ENCODE results near the gene CDK5RAP1. TPM values are rescaled to one million over a fixed set of nuclear protein-coding genes. Genes with fewer than 3 reads are reported as not detected.

Gene CDK5RAP1
- polyA plus RNA-seq, 1 experiment, result 27.0 TPM

GRCh38 chr20:33408313-33408712 is 7.0 kb upstream of the CDK5RAP1 start:
- POLR2A ChIA-PET, result no interaction called here
- CTCF ChIA-PET, result interaction anchor here (0.5 to 0.6 kb wide), 2 partner anchors 10 to 253 kb away, joined by 3 read pairs; no protein-coding TSS in a partner anchor
- no peak for TF ChIP-seq CTCF (IDR thresholded peaks at IDR 0.05; ENCODE audit: insufficient read depth, low read depth, low read length)
- no peak for DNase-seq (ENCODE audit: low read depth)
- H3K36me3 ChIP-seq (ENCODE audit: control insufficient read depth, insufficient read depth, low read length), result peaks cover 14% of the 10 kb centered on the region
- no peak overlapping the region for H3K4me3 ChIP-seq (ENCODE audit: low read depth, low read length)
- no peaks in the 10 kb centered on the region for H3K27me3 ChIP-seq (ENCODE audit: control insufficient read depth, insufficient read depth, low read length)

DNA sequence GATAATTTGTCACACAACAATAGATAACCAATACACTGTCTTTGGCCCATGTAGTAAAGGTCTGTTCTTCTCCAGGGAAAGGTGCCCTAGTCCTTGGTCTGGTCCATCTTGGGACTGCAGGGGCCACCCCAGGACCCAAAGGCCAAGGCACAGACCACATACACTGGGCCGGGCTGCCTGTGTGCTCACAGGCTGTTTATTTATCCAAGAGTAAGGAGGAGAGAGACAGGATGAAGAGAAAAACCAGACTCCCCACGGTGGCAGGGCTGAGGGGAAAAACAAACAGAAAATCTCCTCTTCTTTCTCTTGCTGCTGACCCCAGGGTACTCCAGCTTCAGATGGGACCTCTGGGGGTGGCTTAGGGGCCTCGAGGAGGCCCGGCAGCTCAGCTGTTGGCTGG is 6.5 kb upstream of the CDK5RAP1 start:
- Histone ChIP-seq H3K27me3 (ENCODE audit: control insufficient read depth, insufficient read depth, low read length) (no peaks in the 10 kb centered on the region), H3K36me3 (ENCODE audit: control insufficient read depth, insufficient read depth, low read length) (peaks cover 14% of the 10 kb centered on the region), H3K4me3 (ENCODE audit: low read depth, low read length) (no peak overlapping the region)
- ChIA-PET POLR2A (no interaction called here), CTCF (interaction anchor here (0.7 to 1.4 kb wide), 2 partner anchors 8 to 260 kb away, joined by 3 read pairs; no protein-coding TSS in a partner anchor)
- no peak for TF ChIP-seq CTCF (IDR thresholded peaks at IDR 0.05; ENCODE audit: insufficient read depth, low read depth, low read length)
- no peak for DNase-seq (ENCODE audit: low read depth)

DNA sequence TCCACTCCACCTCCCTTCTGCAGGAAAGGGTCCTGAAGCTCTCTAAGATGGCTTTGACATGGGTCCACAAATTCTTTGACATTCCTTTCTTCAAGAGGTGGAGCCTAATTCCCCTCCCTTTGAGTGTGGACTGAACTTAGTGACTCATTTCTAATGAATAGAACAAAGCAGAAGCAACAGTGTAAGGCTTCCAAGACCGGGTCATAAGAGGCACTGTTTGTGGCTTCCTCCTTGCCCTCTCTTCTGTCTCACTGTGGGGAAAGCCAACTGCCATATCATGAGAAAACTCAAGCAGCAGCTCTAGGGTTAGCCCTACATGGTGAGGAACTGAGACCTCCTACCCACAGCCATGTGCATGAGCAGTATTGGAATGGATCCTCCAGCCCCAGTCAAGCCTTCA is 5.9 kb upstream of the CDK5RAP1 start:
- Histone ChIP-seq H3K4me3 (ENCODE audit: low read depth, low read length) (no peak overlapping the region), H3K27me3 (ENCODE audit: control insufficient read depth, insufficient read depth, low read length) (no peaks in the 10 kb centered on the region), H3K36me3 (ENCODE audit: control insufficient read depth, insufficient read depth, low read length) (peaks cover 12% of the 10 kb centered on the region)
- POLR2A ChIA-PET, result no interaction called here
- no peak for TF ChIP-seq CTCF (IDR thresholded peaks at IDR 0.05; ENCODE audit: insufficient read depth, low read depth, low read length)
- no peak for DNase-seq (ENCODE audit: low read depth)
- CTCF ChIA-PET, result interaction anchor here (0.7 to 1.4 kb wide), 2 partner anchors 9 to 261 kb away, joined by 3 read pairs; no protein-coding TSS in a partner anchor

- ChIA-PET POLR2A (no interaction called here), CTCF (no interaction called here)
- Histone ChIP-seq H3K4me3 (ENCODE audit: low read depth, low read length) (no peak overlapping the region), H3K36me3 (ENCODE audit: control insufficient read depth, insufficient read depth, low read length) (peaks cover 4% of the 10 kb centered on the region), H3K27me3 (ENCODE audit: control insufficient read depth, insufficient read depth, low read length) (no peaks in the 10 kb centered on the region)
- TF ChIP-seq CTCF (IDR thresholded peaks at IDR 0.05; ENCODE audit: insufficient read depth, low read depth, low read length), result no peak
- no peak for DNase-seq (ENCODE audit: low read depth)
These were observed 3.0 kb upstream of the CDK5RAP1 start for GRCh38 chr20:33404281-33404680.

DNA sequence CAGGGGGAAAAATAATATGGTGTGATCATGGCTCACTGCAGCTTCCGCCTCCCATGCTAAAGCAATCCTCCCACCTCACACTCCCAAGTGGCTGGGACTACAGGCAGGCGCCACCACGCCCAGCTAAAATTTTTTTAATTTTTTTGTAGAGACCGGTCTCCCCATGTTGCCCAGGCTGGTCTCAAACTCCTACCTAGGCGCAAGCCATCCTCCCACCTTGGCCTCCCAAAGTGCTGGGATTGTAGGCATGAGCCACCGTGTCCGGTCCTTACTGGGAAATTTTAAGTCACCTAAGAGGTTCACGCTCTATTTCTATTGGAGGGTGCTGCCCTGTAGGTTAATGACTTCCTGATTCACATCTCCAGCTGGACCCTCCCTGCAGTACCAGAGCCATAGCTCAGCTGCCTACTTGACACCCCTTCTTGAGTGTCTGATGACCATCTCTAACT is 626 bp upstream of the CDK5RAP1 start:
- ChIA-PET POLR2A (interaction anchor here (0.7 kb wide), 1 partner anchor 248 kb away, joined by 4 read pairs; no protein-coding TSS in a partner anchor), CTCF (interaction anchor here (1.1 to 1.7 kb wide), 2 partner anchors 39 to 266 kb away, joined by 3 to 7 read pairs; no protein-coding TSS in a partner anchor)
- no peak for TF ChIP-seq CTCF (IDR thresholded peaks at IDR 0.05; ENCODE audit: insufficient read depth, low read depth, low read length)
- Histone ChIP-seq H3K4me3 (ENCODE audit: low read depth, low read length) (peak overlapping the region; percentile 97), H3K36me3 (ENCODE audit: control insufficient read depth, insufficient read depth, low read length) (peaks cover 2% of the 10 kb centered on the region; the same call in 1 of the 2 replicates), H3K27me3 (ENCODE audit: control insufficient read depth, insufficient read depth, low read length) (no peaks in the 10 kb centered on the region)
- no peak for DNase-seq (ENCODE audit: low read depth)

Data from BJ (cell line).